SK-N-SH treated with all-trans-retinoic acid at 6 μM for 48 hours (cell line): ENCODE measurements around the gene DPEP2.

ENCODE experiments used
- ARNTL ChIP-seq: fragments of 450-650 bp; formaldehyde crosslinking; IDR thresholded peaks from 2 replicates; pipeline ENCODE4 v1.5.0; 2020; ENCODE audit warnings: low read depth, mild to moderate bottlenecking, moderate library complexity, borderline replicate concordance
- BACH2 ChIP-seq: fragments of 250-450 bp; sonication (Bioruptor Pico); IDR thresholded peaks from 2 replicates; pipeline ENCODE4 v1.9.0; 2021; ENCODE audit warnings: mild to moderate bottlenecking, borderline replicate concordance
- ESRRG ChIP-seq: fragments of 250-450 bp; sonication (Bioruptor Pico); IDR thresholded peaks from 2 replicates; pipeline ENCODE4 v1.6.1; 2021; ENCODE audit warnings: mild to moderate bottlenecking
- GLIS3 ChIP-seq: fragments of 250-450 bp; sonication (Bioruptor Pico); IDR thresholded peaks from 2 replicates; pipeline ENCODE4 v1.5.0; 2020; ENCODE audit warnings: mild to moderate bottlenecking, moderate library complexity
- SNAI2 ChIP-seq: fragments of 250-450 bp; sonication (Bioruptor Pico); IDR thresholded peaks from 2 replicates; pipeline ENCODE4 v1.5.0; 2020; ENCODE audit warnings: mild to moderate bottlenecking, moderate library complexity
- ZC3H10 ChIP-seq: fragments of 250-450 bp; sonication (Bioruptor Pico); IDR thresholded peaks from 2 replicates; pipeline ENCODE4 v1.5.1; 2021; ENCODE audit warnings: mild to moderate bottlenecking, moderate library complexity
- ZFP30 ChIP-seq: fragments of 450-650 bp; formaldehyde crosslinking; IDR thresholded peaks from 2 replicates; pipeline ENCODE4 v1.5.0; 2022; ENCODE audit warnings: mild to moderate bottlenecking, moderate library complexity
- ZNF8 ChIP-seq: fragments of 450-650 bp; formaldehyde crosslinking; IDR thresholded peaks from 2 replicates; pipeline ENCODE4 v1.5.0; 2020; ENCODE audit warnings: mild to moderate bottlenecking, moderate library complexity
- TF ChIP-seq, protein P1 (sequence below): fragments of 250-450 bp; sonication (Bioruptor Pico); IDR thresholded peaks from 2 replicates; pipeline ENCODE4 v1.5.1; 2021; ENCODE audit warnings: mild to moderate bottlenecking, moderate library complexity
- TF ChIP-seq, protein P2 (sequence below): fragments of 250-450 bp; sonication (Bioruptor Pico); IDR thresholded peaks from 2 replicates; pipeline ENCODE4 v1.8.0; 2020; ENCODE audit warnings: mild to moderate bottlenecking, moderate library complexity, borderline replicate concordance

DNA sequence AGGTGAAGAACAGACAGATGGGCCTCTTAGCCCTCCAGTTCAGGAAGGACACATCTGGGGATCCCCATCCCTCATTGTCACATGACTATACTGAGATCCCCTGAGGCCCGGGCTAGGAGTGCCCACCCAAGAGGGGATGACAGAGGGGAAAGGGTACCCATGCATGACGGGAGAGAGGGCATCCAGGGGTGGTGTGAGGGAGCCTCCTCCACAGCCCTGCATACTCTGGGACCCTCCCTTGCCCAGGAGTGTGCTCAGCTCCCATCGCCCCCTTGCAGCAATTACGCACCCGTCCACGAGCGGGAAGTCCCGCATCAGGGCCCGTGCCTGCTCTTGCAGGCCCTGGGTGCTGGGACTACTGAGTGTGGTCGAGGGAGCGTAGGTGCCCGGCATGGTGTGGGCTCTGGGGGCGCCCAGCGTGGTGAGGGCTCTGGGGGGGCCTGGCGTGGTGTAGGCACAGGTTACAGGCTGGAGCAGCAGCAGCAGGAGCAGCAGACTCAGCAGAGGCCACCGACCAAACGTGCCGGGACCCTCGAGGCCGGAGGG lies 6.5 kb downstream of the DPEP2 start:
- TF ChIP-seq, protein P1, sequence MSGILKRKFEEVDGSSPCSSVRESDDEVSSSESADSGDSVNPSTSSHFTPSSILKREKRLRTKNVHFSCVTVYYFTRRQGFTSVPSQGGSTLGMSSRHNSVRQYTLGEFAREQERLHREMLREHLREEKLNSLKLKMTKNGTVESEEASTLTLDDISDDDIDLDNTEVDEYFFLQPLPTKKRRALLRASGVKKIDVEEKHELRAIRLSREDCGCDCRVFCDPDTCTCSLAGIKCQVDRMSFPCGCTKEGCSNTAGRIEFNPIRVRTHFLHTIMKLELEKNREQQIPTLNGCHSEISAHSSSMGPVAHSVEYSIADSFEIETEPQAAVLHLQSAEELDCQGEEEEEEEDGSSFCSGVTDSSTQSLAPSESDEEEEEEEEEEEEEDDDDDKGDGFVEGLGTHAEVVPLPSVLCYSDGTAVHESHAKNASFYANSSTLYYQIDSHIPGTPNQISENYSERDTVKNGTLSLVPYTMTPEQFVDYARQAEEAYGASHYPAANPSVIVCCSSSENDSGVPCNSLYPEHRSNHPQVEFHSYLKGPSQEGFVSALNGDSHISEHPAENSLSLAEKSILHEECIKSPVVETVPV (CRISPR knock-in tag), result no peak
- no peak for TF ChIP-seq ZNF8
- TF ChIP-seq GLIS3, result no peak
- TF ChIP-seq, protein P2, sequence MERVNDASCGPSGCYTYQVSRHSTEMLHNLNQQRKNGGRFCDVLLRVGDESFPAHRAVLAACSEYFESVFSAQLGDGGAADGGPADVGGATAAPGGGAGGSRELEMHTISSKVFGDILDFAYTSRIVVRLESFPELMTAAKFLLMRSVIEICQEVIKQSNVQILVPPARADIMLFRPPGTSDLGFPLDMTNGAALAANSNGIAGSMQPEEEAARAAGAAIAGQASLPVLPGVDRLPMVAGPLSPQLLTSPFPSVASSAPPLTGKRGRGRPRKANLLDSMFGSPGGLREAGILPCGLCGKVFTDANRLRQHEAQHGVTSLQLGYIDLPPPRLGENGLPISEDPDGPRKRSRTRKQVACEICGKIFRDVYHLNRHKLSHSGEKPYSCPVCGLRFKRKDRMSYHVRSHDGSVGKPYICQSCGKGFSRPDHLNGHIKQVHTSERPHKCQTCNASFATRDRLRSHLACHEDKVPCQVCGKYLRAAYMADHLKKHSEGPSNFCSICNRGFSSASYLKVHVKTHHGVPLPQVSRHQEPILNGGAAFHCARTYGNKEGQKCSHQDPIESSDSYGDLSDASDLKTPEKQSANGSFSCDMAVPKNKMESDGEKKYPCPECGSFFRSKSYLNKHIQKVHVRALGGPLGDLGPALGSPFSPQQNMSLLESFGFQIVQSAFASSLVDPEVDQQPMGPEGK (CRISPR knock-in tag), result no peak
- TF ChIP-seq ARNTL (CRISPR knock-in tag), result no peak
- no peak for TF ChIP-seq SNAI2 (CRISPR knock-in tag)
- TF ChIP-seq ZC3H10 (CRISPR knock-in tag), result no peak
- no peak for TF ChIP-seq BACH2
- TF ChIP-seq ZFP30 (CRISPR knock-in tag), result no peak
- TF ChIP-seq ESRRG, result no peak
